ENCODE results near the gene NCAM2.

The NCAM2 gene

GRCh38 chr21:21530680-21531079, 532.5 kb downstream of the NCAM2 start:
- Histone ChIP-seq H2AFZ (ENCODE audit: low read length) (no peak overlapping the region), H3K9me2 (replicated peaks; ENCODE audit: low read depth, low read length) (no peaks in the 10 kb centered on the region), H3K9ac (ENCODE audit: low read depth, low read length, poor library complexity, severe bottlenecking) (no peak overlapping the region), H3F3A (ENCODE audit: low read depth) (no peaks in the 10 kb centered on the region), H3K27me3 (ENCODE audit: insufficient read depth, low read length, poor library complexity, severe bottlenecking) (no peaks in the 10 kb centered on the region), H3K4me3 (ENCODE audit: low read length, poor library complexity, severe bottlenecking) (no peak overlapping the region), H3K79me2 (ENCODE audit: insufficient read depth, low read length) (no peaks in the 10 kb centered on the region), H3K9me3 (ENCODE audit: insufficient read depth, low read depth, low read length) (no peaks in the 10 kb centered on the region), H3K4me1 (ENCODE audit: insufficient read depth, low read length, poor library complexity, severe bottlenecking) (no peaks in the 10 kb centered on the region), H3K4me2 (ENCODE audit: low read depth, low read length, poor library complexity, severe bottlenecking) (no peak overlapping the region), H4K20me1 (ENCODE audit: insufficient read depth, low read length, poor library complexity, severe bottlenecking) (no peaks in the 10 kb centered on the region), H3K36me3 (ENCODE audit: insufficient read depth, low read length) (no peaks in the 10 kb centered on the region)
- no peak for TF ChIP-seq CTCF (conservative IDR thresholded peaks at IDR 0.05; ENCODE audit: low read length)

GRCh38 chr21:21547368-21547953, 549.3 kb downstream of the NCAM2 start:
- Histone ChIP-seq H3K79me2 (ENCODE audit: insufficient read depth, low read length) (no peaks in the 10 kb centered on the region), H2AFZ (ENCODE audit: low read length) (no peak overlapping the region), H3K9me3 (ENCODE audit: insufficient read depth, low read depth, low read length) (no peaks in the 10 kb centered on the region), H4K20me1 (ENCODE audit: insufficient read depth, low read length, poor library complexity, severe bottlenecking) (no peaks in the 10 kb centered on the region), H3K9me2 (replicated peaks; ENCODE audit: low read depth, low read length) (no peaks in the 10 kb centered on the region), H3K9ac (ENCODE audit: low read depth, low read length, poor library complexity, severe bottlenecking) (no peak overlapping the region), H3K4me3 (ENCODE audit: low read length, poor library complexity, severe bottlenecking) (no peak overlapping the region), H3K4me1 (ENCODE audit: insufficient read depth, low read length, poor library complexity, severe bottlenecking) (no peaks in the 10 kb centered on the region), H3K36me3 (ENCODE audit: insufficient read depth, low read length) (no peaks in the 10 kb centered on the region), H3K4me2 (ENCODE audit: low read depth, low read length, poor library complexity, severe bottlenecking) (no peak overlapping the region), H3F3A (ENCODE audit: low read depth) (no peaks in the 10 kb centered on the region), H3K27me3 (ENCODE audit: insufficient read depth, low read length, poor library complexity, severe bottlenecking) (no peaks in the 10 kb centered on the region)
- TF ChIP-seq CTCF (conservative IDR thresholded peaks at IDR 0.05; ENCODE audit: low read length), result no peak
- TF ChIP-seq EZH2phosphoT487 (IDR thresholded peaks at IDR 0.05; ENCODE audit: borderline replicate concordance), result no peak

DNA sequence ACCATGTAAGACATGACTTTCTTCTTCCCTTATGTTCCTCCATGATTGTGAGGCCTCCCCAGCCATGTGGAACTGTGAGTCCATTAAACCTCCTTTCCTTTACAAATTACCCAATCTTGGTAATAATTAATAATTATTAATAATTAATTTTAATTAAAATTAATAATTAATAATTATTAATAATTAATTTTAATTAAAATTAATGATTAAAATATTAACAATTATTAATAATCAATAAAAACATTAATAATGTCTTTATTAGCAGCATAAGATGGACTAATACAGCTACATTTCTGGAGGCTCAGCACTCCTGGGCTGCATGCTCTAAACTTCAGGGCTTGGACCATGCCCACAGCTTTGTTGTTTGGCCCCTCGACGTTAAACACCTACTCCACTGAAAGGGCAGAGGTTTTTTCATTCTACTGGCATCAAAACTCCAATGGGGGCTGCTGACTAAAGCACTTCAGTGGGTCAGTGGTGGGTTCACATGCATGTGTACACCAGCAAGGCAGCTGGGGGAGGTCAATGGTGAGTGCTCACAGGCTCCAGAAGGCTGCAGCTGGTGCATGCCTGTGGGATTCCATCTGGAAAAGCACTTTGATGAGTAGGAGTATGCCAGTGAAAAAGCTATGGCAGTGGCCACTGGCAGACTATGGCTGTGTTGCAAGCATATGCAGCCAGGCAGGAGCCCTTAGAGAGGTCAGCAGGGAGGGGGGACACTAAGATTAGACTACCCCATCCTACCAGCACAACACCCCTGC, 561.3 kb downstream of the NCAM2 start:
- Histone ChIP-seq H3K4me2 (ENCODE audit: low read depth, low read length, poor library complexity, severe bottlenecking) (no peak overlapping the region), H3K4me3 (ENCODE audit: low read length, poor library complexity, severe bottlenecking) (no peak overlapping the region), H3F3A (ENCODE audit: low read depth) (no peaks in the 10 kb centered on the region), H3K79me2 (ENCODE audit: insufficient read depth, low read length) (no peaks in the 10 kb centered on the region), H3K4me1 (ENCODE audit: insufficient read depth, low read length, poor library complexity, severe bottlenecking) (no peaks in the 10 kb centered on the region), H3K9me3 (ENCODE audit: insufficient read depth, low read depth, low read length) (no peaks in the 10 kb centered on the region), H3K36me3 (ENCODE audit: insufficient read depth, low read length) (no peaks in the 10 kb centered on the region), H4K20me1 (ENCODE audit: insufficient read depth, low read length, poor library complexity, severe bottlenecking) (no peaks in the 10 kb centered on the region), H2AFZ (ENCODE audit: low read length) (no peak overlapping the region), H3K27me3 (ENCODE audit: insufficient read depth, low read length, poor library complexity, severe bottlenecking) (no peaks in the 10 kb centered on the region), H3K9me2 (replicated peaks; ENCODE audit: low read depth, low read length) (no peaks in the 10 kb centered on the region), H3K9ac (ENCODE audit: low read depth, low read length, poor library complexity, severe bottlenecking) (no peak overlapping the region)
- no peak for TF ChIP-seq EZH2phosphoT487 (IDR thresholded peaks at IDR 0.05; ENCODE audit: borderline replicate concordance)
- no peak for TF ChIP-seq CTCF (conservative IDR thresholded peaks at IDR 0.05; ENCODE audit: low read length)

All from Loucy (cell line).